C4-2B (cell line): ENCODE measurements around the gene NR3C1.

ENCODE experiments used
- CTCF ChIP-seq: fragments of 450-650 bp; conservative IDR thresholded peaks from 2 replicates; pipeline ENCODE4 v1.5.1; 2017; ENCODE audit warnings: mild to moderate bottlenecking
- ZFX ChIP-seq: fragments of 450-650 bp; IDR thresholded peaks from 2 replicates; pipeline ENCODE4 v1.6.1; 2017

- TF ChIP-seq CTCF, result no peak
- no peak for TF ChIP-seq ZFX
These were observed 42.7 kb downstream of the NR3C1 start for GRCh38 chr5:143360755-143361154.
